ENCODE measurements around the gene NCOA6.

GRCh38 chr20:34871320-34871926 is 46.0 kb upstream of the NCOA6 start:
- no peak for TF ChIP-seq CTCF (IDR thresholded peaks at IDR 0.05)
- no peak for TF ChIP-seq POLR2AphosphoS5 (IDR thresholded peaks at IDR 0.05)

Data from transverse colon (tissue), 4 donors.